HuH-7 (cell line): Measurements from ENCODE around the gene CTDP1.
"Not testable (repeated sequence)": the region's sequence is repeated elsewhere in the genome, so short reads cannot be mapped to it uniquely, and the experiment has no call there.

ENCODE experiments used
- DNase-seq: peaks from one replicate; pipeline ENCODE4 v3.0.0; 2011; ENCODE audit warnings: low spot score

CTDP1 gene

DNA sequence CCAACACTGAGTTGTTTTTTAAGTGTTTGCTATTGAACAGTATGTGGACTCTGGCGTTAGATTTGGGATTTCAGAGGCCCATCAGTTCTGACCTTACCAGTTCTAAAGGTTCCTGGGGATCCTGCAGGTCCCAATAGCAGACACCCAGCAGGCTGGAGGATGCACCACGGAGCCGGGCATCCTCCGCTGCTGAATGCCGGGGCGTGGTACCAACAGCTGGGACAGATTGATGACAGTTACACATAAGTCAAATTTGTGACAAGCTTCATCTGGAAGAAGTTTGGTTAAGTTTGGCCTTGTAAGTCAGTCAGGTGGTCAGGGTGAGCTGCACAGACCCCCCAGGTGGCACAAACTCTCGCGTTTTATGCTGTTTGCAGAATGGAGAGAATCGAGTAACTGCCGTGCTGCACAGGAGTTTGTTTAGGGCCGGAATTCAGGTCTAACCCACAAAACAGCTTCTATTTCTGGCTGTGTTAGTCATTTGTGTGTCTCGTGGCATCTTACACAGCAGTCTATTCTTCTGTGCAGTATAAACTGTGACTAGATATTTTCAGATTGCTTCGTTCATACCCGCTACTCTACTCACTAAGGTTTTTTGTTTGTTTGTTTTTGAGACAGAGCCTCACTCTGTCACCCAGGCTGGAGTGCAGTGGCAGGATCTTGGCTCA, 19.2 kb downstream of the CTDP1 start:
- no peak for DNase-seq

DNA sequence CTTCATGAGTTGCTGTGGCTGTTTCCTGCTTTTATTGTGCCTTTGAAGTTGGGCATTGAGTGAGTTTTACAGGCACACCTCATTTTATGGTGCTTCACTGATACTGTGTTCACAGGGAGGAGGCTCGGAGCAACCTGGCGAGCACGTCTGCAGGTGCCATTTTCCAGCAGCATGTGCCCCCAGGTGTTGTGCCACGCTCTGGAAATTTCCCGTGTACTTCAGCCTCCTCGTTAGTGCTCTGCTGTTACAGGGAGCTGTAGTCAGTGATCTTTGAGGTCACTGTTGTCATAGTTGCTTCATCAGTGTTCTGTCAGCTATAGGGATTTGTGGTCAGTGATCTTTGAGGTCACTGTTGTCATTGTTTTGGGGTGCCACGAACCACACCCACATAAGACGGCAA, 20.1 kb downstream of the CTDP1 start:
- DNase-seq, result no peak

DNA sequence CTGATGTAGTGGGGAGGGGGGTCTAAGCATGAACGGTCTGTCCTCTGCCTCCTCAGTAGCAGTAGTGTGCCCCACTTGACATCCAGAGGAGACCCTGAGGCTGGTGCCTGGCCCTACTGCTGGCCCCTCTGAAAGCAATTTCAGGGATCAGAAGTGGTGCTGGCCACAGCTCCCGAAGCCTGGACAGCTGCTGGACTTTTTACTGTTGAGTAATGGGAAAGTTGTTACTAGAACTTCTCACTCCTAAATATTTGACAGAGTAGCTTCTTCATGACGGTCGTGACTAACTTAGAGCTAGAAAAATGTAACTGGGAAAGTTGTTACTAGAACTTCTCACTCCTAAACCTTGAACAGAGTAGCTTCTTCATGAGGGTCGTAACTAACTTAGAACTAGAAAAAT, 23.3 kb downstream of the CTDP1 start:
- DNase-seq, result no peak

DNA sequence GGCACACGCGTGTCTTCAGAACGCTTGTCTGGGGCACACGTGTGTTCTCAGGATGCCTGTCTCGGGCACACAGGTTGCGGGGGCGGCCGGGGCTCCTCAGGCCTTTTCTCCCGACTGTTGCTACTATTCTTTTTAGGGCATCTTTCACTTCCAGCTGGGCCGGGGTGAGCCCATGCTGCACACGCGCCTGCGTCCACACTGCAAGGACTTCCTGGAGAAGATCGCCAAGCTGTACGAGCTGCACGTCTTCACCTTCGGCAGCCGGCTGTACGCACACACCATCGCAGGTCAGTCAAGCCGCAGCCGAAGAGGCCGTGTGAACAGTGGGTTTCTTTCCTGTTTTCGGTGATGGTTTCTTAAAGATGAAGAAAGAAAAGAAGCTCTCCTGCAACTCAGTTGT, 25.0 kb downstream of the CTDP1 start:
- DNase-seq, result no peak

DNA sequence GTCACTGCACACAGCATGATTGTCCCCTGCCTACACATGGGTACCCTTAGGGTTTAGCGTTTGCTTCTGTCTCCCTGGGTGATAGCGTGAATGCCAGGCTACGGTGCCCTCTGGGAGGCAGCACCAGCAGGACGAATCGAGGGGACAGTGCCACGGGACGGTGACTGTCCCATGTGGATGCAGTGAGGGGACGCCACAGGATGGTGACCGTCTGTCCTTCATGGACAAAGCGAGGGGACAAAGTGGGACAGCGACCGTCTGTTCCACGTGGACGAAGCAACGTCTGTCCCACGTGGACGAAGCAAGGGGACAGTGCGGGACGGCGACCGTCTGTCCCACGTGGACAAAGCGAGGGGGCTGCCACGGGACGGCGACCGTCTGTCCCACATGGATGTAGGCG, 25.7 kb downstream of the CTDP1 start:
- no peak for DNase-seq

DNA sequence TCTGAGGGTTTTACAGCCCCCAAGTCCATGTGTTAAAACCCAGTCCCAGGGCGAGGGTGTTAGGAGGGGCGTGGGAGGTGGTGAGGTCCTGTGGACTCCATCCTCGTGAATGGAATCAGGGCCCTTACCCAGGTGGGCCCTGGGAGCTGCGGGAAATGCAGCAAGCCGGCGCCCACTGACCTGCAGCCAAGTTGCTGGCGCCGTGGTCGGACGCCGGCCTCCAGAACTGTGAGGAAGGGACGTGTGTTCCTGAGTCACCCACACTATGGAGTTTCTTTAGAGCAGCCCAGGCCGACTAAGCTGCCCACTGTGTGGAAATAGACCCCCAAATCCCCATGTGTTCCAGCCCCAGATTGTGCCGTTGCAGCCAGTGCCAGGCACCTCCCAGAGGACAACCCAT, 26.4 kb downstream of the CTDP1 start:
- DNase-seq, result no peak

DNA sequence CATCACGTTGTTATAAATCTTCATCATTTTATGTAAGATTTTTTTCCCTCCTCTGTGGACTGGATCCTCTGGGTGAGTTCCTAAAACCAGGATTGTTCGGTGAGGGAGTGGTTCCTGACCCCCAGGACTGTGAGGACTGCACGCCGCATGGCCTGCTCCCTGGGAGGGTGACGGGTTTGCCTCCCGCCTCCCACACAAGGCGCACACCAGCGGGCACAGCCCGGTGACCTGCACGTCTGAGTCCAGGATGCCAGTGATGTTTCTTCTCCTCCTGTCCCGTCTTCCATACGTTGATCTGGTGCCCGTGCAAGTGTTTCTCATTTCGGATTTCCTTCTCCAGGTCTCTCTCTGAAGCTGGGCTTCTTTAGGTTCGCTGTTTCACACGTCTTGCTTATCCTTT, 27.1 kb downstream of the CTDP1 start:
- DNase-seq, result no peak

DNA sequence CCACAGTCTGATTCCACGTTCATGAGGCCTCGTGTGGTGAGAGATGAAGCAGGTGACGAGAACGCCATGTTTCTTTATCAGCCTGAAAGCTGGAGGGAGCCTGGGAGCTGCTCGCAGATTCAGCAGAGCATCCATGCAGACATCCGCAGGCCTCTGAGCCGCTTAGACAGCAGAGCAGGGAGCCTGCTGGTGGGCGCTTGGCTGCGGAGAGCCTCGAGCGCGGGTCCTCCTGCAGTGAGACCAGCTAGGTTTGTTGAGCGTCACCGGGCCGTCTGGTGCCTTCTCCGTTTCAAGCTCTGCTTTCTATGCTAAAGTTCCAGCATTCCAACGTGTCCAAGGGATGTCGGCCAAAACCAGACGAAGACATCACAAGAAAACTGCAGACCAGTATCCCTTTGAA, 27.6 kb downstream of the CTDP1 start:
- DNase-seq, result no peak

DNA sequence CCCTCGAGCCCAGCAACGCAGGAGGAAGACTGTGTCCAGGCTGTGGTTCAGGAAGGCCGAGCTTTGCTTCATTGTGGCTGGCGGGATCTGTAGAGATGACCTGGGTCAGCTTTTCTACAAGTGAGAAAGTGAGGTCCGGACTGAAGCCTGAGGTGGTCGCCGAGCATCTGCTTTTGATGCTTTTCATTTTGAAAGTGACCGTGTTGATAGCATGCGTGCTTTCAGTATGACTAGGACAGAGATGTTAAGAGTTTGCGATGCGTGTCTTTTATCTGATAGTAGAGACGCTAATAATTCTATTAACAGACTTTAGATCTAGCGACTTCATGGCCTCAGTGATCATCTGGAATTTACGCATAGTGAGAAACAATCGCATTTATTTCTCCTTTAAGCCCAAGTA, 28.1 kb downstream of the CTDP1 start:
- no peak for DNase-seq

DNA sequence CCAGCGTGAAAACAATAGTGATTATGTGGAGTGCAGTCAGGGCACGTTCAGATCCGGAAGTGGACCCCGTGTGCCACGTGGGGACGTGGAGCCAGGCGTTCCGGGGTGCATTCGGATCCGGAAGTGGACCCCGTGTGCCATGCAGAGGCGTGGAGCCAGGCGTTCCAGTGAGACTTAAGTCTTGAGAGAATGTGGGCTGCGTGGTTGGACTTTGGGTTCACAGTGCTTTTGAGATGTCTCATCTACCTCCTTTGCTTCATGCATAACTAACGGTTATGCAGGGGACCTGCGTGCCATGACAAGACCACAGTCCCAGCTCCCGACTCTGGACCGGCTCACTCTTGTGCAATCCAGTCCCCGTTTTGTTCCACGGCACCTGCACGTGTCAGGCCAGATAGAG, 28.8 kb downstream of the CTDP1 start:
- DNase-seq, result no peak

DNA sequence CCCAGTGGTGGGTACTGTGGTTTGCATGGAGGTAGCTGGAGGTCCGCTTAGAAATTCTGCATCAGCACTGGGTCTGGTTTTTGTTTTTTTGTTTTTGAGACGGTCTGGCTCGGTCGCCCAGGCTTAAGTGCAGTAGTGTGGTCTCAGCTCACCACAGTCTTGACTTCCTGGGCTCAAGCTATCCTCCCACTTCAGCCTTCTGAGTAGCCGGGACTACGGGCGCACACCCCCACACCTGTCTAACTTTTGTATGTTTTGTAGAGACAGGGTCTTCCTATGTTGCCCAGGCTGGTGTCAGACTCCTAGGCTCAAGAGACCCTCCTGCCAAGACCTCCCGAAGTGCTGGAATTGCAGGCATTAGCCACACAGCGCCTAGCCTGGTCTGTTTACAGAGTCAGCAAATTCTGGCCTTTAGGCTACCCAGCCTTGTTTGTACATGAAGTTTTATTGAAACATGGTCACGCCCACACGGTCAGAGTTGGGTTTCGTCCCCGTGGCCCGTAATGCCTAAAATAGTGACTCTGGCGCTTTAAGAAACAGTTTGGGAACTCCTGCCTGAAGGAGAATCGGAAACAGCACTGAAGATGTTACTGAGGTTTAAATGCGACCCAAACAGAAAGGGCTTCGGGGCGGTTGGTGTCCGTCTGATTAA, 32.7 kb downstream of the CTDP1 start:
- no peak for DNase-seq

DNA sequence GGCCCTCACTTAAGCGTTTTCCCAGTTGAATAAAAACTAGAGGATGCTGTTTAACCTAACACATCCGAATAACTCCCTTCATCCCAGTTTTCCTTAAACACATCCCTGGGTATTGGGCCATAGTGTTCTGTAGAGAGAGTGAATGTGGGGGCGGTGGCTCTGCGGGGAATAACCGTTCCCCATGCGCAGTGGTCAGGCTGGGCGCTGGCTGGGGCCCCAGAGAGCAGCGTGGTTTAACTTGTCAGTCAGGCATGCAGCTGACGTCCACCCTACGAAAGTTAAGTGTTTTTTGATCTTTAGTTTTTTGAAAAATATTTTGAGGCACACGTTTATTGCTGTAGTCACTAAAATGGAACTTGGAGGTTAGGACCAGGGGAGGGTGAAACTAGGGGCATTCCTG, 33.7 kb downstream of the CTDP1 start:
- no peak for DNase-seq

DNA sequence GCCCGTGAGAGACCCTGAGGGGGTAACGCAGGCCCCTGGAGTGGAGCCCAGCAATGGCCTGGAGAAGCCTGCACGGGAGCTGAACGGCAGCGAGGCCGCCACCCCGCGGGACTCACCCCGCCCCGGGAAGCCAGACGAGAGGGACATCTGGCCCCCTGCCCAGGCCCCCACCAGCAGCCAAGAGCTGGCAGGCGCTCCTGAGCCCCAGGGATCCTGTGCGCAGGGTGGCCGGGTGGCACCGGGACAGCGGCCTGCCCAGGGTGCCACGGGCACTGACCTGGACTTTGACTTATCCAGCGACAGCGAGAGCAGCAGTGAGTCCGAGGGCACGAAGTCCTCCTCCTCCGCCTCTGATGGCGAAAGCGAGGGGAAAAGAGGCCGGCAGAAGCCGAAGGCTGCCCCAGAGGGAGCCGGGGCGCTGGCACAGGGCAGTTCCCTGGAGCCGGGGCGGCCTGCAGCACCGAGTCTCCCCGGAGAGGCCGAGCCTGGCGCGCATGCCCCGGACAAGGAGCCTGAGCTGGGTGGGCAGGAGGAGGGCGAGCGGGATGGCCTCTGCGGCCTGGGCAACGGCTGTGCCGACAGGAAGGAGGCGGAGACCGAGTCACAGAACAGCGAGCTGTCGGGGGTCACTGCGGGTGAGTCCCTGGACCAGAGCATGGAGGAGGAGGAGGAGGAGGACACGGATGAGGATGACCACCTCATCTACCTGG, 35.1 kb downstream of the CTDP1 start:
- DNase-seq, result no peak

DNA sequence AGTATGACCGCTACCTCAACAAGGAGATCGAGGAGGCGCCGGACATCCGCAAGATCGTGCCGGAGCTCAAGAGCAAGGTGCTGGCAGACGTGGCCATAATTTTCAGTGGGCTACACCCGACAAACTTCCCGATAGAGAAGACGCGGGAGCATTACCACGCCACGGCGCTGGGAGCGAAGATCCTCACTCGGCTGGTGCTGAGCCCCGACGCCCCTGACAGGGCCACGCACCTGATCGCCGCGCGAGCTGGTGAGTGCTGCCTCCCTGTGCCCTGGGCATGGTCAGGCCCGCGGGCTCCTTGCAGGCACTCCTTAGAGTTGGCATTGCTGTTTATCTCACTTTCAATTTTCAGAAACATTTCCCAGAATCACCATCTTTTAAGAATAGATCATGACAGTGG, 35.7 kb downstream of the CTDP1 start:
- DNase-seq, result no peak

DNA sequence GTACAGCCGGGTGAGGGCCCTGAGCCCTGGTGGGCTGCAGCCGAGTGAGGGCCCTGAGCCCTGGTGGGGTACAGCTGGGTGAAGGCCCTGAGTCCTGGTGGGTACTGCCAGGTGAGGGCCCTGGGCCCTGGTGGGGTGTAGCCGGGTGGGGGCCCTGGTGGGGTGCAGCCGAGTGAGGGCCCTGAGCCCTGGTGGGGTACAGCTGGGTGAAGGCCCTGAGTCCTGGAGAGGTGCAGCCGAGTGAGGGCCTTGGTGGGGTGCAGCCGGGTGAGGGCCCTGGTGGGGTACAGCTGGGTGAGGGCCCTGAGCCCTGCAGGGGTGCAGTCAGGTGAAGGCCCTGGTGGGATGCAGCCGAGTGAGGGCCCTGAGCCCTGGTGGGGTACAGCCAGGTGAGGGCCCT, 37.5 kb downstream of the CTDP1 start:
- DNase-seq, result no peak

DNA sequence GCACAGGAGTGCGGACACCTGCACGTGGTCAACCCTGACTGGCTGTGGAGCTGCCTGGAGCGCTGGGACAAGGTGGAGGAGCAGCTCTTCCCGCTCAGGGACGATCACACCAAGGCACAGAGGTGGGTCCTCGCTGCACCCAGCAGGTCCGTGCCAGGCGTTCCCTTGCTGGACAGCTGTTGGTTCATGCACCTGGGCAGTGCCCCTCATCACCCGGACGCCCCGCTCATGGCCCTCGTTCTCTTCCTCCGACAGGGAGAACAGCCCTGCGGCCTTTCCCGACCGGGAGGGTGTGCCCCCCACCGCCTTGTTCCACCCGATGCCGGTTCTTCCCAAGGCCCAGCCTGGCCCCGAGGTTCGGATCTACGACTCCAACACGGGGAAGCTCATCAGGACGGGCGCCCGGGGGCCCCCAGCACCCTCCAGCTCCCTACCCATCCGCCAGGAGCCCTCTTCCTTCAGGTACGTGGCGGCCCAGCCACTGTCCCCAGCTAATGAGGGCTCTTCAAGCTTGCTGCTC, 38.0 kb downstream of the CTDP1 start:
- no peak for DNase-seq

DNA sequence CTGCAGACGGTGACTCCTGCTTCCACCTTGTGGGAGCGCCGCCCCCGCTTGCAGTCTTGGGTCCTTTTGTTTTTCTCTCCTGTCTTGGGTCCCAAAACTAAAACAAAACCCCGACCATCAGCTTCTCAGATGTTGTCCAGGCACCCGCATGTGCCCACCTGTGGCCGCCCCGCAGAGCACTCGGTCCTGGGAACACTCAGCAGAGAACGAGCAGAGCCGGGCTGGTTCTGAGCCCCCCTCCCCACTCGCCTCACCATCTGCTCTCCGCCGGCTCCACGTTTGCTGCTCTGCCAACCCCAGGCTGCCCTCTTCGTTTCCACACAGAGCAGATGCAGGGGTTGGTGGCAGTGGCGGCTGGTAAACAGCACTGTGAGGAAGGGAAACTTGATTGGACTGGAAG, 38.5 kb downstream of the CTDP1 start:
- no peak for DNase-seq

DNA sequence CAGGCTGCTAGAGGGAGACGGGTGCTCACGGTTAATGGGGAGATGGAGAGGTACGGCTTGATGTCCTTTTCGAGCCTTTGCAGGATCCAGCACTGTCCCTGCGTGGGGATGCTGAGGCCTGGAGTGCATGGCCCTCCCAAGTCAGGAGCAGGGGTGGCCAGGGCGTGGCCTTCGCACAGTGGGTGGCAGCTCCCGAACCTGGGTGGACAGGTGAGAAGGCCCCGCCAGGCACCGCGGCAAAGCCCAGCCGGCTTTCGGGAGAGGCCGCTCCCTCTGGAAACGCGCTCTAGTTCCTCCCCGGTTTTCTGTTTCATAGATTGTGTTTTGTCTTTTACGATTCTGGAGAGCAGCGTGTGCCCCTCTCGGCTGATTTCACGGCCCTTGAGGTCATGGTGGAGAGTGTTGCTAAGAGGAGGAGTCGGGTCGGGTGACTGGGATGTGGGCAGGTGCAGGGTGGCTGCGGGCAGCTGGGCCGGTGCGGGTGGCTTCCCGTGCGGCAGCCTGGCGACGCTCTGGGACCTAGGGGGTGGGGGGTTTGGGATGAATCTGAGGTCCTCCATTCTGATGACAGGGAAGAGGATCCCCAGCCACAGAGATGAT, 39.4 kb downstream of the CTDP1 start:
- no peak for DNase-seq

DNA sequence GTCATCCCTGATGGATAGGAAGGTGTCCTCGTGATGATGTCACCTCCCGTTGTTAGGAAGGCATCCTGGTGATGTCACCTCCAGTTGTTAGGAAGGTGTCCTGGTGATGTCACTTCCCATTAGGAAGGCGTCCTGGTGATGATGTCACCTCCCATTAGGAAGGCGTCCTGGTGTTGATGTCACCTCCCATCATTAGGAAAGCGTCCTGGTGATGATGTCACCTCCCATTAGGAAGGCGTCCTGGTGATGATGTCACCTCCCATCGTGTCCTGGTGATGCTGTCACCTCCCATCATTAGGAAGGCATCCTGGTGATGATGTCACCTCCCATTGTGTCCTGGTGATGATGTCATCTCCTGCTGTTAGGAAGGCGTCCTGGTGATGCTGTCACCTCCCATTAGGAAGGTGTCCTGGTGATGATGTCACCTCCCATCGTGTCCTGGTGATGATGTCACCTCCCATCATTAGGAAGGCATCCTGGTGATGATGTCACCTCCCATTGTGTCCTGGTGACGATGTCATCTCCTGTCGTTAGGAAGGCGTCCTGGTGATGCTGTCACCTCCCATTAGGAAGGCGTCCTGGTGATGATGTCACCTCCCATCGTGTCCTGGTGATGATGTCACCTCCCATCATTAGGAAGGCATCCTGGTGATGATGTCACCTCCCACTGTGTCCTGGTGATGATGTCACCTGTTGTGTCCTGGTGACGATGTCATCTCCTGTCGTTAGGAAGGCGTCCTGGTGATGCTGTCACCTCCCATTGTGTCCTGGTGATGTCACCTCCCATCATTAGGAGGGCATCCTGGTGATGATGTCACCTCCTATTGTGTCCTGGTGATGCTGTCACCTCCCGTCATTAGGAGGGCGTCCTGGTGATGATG, 40.1 kb downstream of the CTDP1 start:
- not testable (repeated sequence) for DNase-seq

DNA sequence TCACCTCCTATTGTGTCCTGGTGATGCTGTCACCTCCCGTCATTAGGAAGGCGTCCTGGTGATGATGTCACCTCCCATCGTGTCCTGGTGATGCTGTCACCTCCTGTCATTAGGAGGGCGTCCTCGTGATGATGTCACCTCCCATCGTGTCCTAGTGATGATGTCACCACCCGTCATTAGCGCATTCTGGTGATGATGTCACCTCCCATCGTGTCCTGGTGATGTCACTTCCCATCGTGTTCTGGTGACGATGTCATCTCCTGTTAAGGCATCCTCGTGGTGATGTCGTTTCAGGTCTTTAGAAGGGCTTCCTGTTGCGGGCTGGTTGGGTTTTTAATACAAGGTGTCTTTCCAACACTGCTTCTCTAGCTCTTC, 40.7 kb downstream of the CTDP1 start:
- no peak for DNase-seq

DNA sequence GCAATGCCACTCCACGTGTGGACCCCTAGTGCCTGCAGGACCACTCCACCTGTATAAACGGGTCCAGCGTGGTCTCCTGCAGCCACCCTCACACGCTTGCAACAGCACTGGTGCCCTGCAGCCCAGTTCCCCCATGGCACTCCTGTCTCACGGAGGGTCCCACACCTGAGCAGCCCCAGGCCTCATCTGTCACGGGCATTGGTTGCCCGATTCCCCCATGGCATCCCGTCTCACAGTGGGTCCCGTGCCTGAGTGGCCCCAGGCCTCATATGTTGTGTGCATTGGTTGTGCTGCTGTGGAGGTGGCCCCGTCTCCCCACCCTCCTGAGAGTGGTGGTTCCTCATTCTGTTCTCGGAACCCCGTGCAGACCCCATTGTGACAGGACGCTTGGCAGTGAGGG, 43.4 kb downstream of the CTDP1 start:
- DNase-seq, result no peak

DNA sequence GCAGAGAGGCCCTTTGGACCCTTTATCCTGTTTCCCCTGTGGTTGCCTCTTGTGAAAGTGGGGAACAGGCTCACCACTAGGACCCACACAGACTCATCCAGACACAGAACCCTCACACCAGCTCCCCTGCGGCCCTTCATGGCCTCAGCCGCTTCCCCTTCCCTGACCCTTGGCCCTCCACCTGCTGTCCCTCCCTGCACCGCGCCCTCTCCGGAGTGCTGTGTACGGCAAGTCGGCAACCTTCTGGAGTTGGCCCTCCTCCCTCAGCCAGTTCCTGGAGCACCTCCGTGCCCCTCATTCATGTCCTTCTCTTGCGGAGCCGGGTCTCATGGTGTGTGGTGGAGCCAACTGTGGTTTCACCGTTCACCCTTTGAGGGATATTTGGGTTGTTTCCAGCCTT, 44.0 kb downstream of the CTDP1 start:
- no peak for DNase-seq
